GM12891 (cell line): ENCODE results near the gene CCNB1.

Experiments
- PAX5 ChIP-seq: IDR thresholded peaks from 2 replicates; pipeline ENCODE4 v1.6.1; 2011; ENCODE audit warnings: low read length, moderate library complexity, mild to moderate bottlenecking; ENCODE audit not compliant: insufficient read depth, severe bottlenecking
- POLR2A ChIP-seq: IDR thresholded peaks from 2 replicates; pipeline ENCODE4 v1.6.1; 2011; ENCODE audit warnings: low read depth, low read length, control low read depth
- POLR2AphosphoS5 ChIP-seq: IDR thresholded peaks from 2 replicates; pipeline ENCODE4 v1.6.1; 2011; ENCODE audit warnings: low read depth, low read length, control low read depth
- SPI1 ChIP-seq: IDR thresholded peaks from 2 replicates; pipeline ENCODE4 v1.6.1; 2011; ENCODE audit warnings: low read depth, low read length, control low read depth
- TAF1 ChIP-seq: IDR thresholded peaks from 2 replicates; pipeline ENCODE4 v1.6.1; 2011; ENCODE audit warnings: low read depth, low read length, control low read depth

DNA sequence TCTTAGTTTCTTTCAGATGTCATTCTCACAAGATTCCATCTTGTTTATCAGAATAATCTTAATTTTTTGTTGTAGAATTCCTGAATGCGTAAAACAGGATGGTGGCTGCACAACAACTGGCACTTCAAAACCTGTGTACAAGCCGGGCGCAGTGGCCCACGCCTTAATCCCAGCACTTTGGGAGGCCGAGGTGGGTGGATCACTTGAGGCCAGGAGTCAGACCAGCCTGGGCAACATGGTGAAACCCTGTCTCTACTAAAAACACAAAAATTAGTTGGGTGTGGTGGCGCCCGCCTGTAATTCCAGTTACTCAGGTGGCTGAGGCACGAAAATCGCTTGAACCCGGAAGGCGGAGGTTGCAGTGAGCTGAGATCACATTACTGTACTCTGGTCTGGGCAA is 10.5 kb upstream of the CCNB1 start:
- TF ChIP-seq POLR2A (no peak), SPI1 (no peak), PAX5 (no peak), TAF1 (no peak), POLR2AphosphoS5 (no peak)
